NCI-H345 treated with DMSO at 0.1 percent for 48 hours (cell line): ENCODE measurements around the gene FGFBP2.
A peak's percentile ranks its signal among the peaks of the same experiment; 100 is the strongest.
"Not testable (repeated sequence)": the region's sequence is repeated elsewhere in the genome, so short reads cannot be mapped to it uniquely, and the experiment has no call there.

ENCODE experiments used
- DNase-seq: peaks from one replicate; lab custom pipeline; 2025; ENCODE audit not compliant: unreplicated experiment; lab: John Stamatoyannopoulos, UW

The FGFBP2 gene

DNA sequence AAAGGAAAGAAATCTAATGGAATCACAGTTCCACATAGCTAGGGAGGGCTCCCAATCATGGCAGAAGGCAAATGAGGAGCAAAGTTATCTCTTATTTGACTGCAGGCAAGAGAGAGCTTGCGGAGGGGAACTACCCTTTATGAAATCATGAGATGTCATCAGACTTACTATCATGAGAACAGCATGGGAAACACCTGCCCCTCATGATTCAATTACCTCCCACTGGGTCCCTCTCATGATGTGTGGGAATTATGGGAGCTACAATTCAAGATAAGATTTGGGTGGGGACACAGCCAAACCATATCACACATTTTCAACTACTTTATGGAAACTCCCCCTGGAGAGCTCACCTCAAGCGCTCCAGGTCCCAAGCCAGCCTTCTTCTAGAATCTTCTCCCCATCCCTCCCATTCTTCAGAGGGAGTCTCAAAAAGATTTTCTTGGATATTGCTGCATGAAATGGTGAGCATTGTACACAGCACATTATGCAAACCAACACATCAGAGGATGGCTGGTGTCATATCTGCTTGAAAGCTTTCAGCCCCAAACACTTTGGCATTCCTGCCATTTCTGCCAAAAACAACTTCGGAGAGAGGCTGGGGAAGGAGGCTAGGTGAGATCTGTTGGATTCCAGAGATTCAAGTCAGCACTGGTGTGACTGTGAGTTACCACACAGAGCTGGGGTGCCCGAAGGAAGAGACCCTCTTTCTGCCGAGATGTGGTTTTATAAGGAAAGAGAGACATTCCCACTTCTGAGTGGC, 31.3 kb downstream of the FGFBP2 start:
- DNase-seq: no peak

DNA sequence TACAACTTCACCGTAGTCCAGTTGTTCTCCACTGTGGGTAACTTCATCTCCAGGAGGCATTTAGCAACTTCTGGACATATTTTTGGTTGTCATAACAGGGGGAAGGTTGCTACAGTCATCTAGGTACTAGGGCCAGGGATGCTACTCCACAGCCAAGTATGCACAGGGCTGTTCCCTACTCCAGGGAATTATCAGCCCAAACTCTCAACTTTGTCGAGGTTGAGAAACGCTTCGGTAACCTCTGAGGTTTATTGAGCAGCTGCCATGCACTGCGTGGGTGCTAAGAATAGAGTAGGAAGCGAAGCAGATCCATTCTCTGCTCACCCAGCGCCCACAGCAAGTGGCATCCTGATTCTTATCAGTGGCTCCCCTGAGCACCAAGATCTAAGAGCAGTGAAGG, 32.7 kb downstream of the FGFBP2 start:
- no peak for DNase-seq

DNA sequence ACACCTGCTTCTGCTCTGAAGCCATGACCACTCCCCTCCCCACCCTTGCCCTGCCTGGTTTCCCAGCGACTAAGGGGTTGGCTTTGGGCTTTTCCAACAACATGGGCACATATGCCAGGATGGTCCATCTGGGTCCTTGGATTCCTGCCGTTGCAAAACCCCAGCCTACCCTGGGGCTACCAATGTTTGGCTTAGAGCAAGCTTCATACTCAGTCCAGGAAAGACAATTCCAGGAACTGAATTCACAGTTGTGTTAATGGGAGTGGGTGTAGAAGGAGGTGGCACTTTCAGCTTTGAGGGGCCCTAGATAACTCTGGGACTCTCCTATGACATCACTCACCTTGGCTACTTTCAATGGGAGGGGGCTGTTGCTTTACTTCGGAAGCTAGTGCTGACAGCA, 33.4 kb downstream of the FGFBP2 start:
- no peak for DNase-seq

DNA sequence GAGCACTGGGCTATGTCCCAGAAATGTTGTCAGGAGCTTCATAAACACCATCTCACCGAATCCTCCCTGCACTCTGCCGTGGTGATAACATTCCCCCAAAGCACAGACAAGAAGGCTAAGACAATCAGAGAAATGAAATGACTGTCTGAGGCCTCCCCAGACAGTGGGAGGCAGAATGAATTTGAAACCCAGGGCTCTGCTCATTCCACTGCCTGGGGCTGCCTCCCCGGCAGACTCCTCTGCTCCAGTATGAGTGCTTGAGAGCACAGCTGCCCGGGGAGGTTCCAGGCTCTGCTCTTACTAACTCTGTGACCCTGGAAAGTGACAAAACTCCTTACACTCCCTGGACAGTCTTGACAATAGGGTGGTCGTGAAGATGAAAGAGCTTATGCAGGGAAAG, 34.1 kb downstream of the FGFBP2 start:
- no peak for DNase-seq

DNA sequence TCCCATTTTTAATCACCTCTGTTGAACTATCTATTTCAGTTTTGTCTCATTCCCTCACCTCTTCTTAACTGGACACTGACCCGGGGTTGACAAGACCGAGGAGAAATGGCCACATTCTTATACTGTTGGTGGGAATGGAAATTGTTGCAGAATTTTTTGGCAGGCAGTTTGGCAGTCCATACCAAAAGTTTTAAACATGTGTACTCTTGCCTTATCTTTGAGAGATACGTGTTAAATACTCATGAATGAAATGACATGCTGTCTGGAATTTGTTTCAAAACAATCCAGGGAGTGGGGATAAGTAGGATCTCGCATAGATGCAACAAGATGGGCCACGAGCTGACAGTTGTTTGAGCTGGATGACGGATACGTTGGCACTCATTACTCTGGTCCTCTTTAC, 36.5 kb downstream of the FGFBP2 start:
- no peak for DNase-seq

DNA sequence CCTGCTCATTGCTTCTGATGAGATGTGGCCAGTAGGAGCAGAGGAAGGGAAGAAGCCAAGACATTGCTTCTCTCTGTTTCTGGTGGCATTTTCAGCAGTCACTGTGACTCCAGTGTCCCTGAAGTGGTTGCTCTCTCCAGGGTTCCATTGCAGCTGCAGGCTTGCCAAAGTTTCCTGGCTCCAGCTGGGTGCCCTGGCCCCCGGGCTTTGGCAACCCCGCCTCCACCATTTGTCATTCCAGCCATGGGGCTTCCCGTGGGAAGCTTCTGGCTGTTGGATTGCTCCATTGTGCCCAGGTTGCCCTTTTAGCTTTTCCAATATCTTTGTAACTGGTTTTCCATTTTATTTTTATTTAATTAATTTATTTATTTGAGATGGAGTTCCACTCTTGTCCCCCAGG, 37.1 kb downstream of the FGFBP2 start:
- DNase-seq: peak; percentile 59

DNA sequence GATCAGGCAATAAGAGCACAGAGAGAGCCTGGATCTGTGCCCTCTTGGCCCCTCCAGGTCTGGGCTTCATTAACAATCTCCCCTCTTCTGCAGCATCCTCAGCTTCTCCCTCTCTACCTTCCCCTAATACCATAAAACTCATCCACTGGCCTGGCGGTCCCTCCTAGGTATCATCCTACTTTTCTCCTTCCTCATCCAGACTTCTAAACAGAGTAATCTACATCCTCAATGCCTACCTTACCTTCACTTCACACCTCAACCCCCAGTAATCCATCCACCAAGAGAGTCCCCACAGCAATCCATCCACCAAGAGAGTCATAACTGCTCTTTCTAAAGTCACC, 41.4 kb downstream of the FGFBP2 start:
- no peak for DNase-seq

DNA sequence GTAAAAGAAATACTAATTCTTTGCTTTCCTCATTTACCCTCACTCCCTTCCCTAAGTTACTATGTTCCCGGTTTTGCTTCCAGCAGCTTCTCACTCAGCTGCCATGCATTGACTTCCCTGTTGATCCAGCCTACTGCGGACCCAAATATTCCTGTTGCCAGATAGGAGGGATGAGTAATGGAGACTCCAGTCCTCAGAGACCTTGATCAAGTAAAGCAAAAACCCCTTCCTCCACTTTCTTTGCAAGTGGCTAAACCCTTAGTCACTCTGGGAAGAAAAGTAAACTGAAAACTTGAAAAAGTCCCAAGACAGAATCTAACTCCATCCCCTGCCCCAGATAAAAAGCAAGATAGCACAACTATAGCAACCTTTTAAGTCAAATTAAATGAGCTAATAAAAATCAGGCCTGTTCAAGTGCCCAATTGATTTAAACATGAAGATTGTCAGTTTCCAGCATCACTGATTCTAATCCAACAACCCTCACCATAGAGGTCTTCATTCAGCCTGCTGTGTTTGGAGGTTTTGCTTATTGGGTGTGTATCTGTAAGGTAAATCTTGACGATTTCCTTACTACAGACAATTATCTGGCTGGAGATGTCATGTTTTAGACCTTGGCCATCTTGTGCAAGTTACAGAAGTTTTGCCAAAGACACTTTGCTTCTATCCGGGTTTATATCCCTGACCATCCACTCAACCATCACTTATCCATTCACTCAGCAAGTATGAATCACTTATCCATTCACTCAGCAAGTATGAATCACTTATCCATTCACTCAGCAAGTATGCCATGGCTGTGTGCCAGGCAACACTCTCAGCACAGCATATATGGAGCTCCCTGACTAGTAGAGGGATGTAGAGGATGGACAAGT, 42.0 kb downstream of the FGFBP2 start:
- peak; percentile 48 for DNase-seq

DNA sequence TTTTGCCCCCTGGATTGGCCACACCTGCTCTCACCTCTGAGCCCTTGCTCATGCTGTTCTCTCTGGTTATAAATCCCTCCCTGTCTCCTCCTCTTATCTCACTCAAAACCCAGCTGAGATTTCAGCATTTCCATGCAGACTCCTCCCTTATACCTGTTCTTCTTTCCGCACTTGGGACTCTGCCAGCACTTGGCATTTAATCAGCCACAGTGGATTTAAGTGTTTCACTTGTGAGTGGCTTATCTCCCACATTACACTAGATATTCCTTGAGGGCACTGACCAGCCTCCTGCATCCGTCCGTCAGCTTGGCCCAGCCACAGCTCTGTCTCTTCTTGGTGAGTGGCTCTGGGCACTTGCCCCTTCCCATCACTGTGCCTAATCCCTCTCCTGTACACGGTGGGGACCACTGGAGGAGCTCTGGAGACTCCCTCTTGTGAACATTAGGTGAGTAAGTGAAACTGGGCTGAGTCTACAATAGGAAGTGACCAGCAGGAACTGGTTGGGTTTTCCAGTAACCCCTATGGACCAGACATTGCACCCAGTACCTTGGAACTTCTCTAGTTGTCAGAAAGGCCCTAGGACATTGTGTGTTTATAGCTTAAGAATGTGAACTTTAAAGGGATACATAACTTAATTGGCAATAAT, 44.4 kb downstream of the FGFBP2 start:
- no peak for DNase-seq

DNA sequence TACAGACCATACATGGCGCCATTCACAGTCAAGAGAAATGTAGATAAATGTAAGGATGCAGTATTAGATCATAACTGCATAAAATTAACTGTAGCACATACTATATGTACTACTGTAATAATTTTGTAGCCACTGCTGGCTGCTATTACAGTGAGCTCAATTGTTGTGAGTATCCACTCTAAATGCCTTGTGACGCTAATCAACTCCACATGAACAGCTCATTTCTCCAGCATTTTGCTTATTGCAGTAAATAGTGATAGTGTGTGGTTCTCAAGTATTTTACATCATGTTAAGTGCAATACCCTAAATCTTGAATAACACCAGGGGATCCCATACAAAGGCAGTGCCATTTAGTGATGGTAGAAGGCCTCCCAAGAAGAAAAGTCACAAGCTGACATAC, 45.7 kb downstream of the FGFBP2 start:
- no peak for DNase-seq

DNA sequence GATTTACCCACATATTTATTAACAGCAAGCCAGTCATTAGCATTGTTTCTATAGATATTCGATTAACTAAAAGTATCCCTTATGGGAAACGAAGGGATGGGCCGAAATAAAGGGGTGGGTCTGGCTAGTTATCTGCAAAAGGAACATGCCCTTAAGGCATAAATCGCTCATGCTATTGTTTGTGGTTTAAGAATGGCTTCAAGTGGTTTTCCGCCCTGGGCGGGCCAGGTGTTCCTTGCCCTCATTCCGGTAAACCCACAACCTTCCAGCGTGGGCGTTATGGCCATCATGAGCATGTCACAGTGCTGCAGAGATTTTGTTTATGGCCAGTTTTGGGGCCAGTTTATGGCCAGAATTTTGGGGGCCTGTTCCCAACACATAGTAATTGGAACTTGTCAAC, 46.6 kb downstream of the FGFBP2 start:
- DNase-seq: not testable (repeated sequence)

DNA sequence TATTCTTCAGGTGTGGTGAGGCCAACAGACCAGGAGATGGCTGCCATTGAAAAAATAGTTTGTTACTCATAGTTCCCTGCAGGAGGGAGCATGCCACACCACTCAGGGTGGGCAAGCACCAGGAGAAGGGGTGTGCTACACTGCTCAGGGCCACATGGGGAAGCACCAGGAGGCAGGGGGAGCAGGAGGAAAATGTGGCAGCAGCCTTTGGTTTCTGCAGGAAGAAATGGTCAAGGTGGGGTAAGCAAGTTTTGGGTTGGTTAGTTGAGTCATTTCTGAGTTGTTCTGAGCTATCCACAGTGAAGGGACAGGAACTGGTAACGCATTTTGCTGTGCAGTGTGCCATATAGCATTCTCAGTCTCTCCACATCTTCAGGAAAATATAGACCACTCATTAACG, 48.2 kb downstream of the FGFBP2 start:
- DNase-seq: no peak

DNA sequence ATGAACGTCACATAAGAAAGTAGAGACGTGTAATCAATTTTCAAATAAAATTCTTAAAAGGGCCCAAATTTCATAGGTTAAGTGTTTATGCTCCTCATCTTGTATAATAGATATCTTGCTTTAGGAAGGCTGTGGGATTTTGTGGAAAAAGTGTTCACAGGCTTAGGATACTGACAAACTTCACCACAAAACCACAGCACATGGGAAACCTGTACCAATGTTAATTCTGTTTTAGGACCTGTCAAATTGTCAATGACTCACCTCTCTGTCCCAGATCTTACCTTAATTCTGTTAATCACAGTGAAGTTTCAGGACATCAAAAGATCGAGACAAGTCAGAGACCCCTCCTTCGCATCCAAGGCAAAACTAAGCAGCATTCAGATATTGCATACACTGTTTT, 48.7 kb downstream of the FGFBP2 start:
- no peak for DNase-seq

DNA sequence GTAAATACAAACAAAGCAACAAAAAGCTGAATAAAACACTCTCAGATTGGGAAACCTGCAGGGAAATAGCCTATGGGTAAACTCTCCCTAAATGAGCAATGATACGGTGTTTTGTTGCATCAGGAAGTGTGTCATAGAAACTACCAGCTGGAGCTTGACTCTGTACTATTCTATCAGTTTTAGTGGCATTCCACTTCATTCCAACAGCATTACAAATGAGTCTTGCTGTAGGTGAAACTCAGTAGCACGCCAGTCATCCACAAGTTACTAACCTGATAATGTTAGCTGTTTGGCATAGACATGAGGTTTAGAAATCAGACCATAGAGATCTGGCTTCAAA, 49.4 kb downstream of the FGFBP2 start:
- DNase-seq: no peak

DNA sequence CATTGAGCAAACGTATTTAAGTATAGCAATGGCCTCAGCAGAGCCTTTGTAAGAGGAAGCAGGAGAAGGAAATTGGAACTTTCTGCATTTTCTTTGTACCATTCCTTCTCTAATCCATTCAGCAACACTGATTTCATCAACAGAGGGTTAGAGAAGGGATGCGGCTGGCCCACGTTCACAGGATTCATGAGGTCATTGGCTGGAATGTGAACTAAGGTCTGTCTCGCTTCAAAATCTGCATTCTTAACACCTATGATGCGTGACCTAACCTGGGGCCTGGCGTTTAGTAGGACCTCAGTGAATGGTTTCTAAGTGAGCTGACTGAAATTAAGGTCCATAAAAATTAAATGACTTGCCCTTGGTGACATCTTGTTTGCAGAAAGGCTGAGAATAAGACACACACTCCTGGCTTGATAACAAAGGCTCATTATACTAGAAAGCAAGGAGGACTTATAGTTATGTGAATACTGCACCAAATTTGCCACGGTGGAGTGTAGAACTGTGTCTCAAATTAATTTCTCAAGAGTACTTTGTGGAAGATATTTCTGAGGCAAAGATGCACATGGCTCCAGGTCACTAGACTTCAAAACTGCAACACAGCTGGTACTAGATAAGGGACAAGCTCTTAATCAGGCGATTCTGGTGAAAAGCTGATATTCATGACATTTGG, 49.9 kb downstream of the FGFBP2 start:
- no peak for DNase-seq

DNA sequence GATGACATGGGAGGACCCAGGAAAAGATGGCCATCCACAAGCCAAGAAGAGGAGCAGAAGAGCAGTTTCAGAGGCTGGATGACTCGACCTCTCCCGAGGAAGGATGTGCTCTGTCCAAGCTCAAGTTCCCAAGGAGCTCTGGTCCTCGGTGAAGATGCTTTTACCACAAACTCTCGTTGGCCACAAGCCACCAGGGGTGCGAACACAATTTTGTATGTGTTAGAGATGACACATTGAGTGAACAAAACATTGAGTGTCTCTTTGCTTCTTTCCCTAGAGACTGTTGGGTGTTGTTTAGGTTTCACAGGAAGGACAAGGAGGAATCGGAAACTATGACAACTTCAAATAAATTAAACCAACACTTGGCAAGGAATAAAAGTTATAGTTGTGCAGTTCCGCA, 50.7 kb downstream of the FGFBP2 start:
- no peak for DNase-seq
